MM.1S (cell line): ENCODE results near the gene LTB.

Experiments used
- EZH2 ChIP-seq: fragments of 300-600 bp; sonication (generic); optimal IDR thresholded peaks from 2 replicates; pipeline ENCODE3; 2017; ENCODE audit warnings: low read depth, mild to moderate bottlenecking, antibody characterized with exemption, low read length, mixed read lengths
- EZH2phosphoT487 ChIP-seq: fragments of 300-600 bp; sonication (generic); IDR thresholded peaks from 2 replicates; pipeline ENCODE4 v1.6.1; 2018; ENCODE audit warnings: antibody characterized with exemption, low read length
- TF ChIP-seq, protein P1 (sequence below): fragments of 300-600 bp; sonication (generic); IDR thresholded peaks from 2 replicates; pipeline ENCODE4 v1.5.1; 2016; ENCODE audit warnings: antibody characterized with exemption, low read length, mixed read lengths

DNA sequence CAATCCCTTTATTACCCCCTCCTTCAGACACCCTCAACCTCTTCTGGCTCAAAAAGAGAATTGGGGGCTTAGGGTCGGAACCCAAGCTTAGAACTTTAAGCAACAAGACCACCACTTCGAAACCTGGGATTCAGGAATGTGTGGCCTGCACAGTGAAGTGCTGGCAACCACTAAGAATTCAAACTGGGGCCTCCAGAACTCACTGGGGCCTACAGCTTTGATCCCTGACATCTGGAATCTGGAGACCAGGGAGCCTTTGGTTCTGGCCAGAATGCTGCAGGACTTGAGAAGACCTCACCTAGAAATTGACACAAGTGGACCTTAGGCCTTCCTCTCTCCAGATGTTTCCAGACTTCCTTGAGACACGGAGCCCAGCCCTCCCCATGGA, 4.7 kb downstream of the LTB start:
- TF ChIP-seq, protein P1, sequence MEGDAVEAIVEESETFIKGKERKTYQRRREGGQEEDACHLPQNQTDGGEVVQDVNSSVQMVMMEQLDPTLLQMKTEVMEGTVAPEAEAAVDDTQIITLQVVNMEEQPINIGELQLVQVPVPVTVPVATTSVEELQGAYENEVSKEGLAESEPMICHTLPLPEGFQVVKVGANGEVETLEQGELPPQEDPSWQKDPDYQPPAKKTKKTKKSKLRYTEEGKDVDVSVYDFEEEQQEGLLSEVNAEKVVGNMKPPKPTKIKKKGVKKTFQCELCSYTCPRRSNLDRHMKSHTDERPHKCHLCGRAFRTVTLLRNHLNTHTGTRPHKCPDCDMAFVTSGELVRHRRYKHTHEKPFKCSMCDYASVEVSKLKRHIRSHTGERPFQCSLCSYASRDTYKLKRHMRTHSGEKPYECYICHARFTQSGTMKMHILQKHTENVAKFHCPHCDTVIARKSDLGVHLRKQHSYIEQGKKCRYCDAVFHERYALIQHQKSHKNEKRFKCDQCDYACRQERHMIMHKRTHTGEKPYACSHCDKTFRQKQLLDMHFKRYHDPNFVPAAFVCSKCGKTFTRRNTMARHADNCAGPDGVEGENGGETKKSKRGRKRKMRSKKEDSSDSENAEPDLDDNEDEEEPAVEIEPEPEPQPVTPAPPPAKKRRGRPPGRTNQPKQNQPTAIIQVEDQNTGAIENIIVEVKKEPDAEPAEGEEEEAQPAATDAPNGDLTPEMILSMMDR = no peak
- TF ChIP-seq EZH2phosphoT487 = no peak
- no peak for TF ChIP-seq EZH2
